Muscle of leg (tissue), 11 donors: Measurements from ENCODE around the gene RPL22L1. TPM values are rescaled to one million over a fixed set of nuclear protein-coding genes. Genes with fewer than 3 reads are reported as not detected.
A peak's percentile ranks its signal among the peaks of the same experiment; 100 is the strongest.
"Not testable (repeated sequence)": the region's sequence is repeated elsewhere in the genome, so short reads cannot be mapped to it uniquely, and the experiment has no call there.

Source experiments
- DNase-seq: peaks from one replicate; pipeline ENCODE4 v3.0.0; 2013
- H3K27ac ChIP-seq: one replicate; pipeline ENCODE4 v1.5.1; 2013; ENCODE audit warnings: mild to moderate bottlenecking, low read length, control low read depth
- H3K27me3 ChIP-seq: one replicate; pipeline ENCODE4 v1.6.1; 2013; ENCODE audit warnings: low read length; ENCODE audit not compliant: control insufficient read depth, insufficient read depth
- H3K36me3 ChIP-seq: one replicate; pipeline ENCODE4 v1.6.1; 2013; ENCODE audit warnings: low read length; ENCODE audit not compliant: control insufficient read depth, insufficient read depth
- H3K4me1 ChIP-seq: one replicate; pipeline ENCODE4 v1.6.1; 2013; ENCODE audit warnings: low read length; ENCODE audit not compliant: control insufficient read depth, insufficient read depth
- H3K4me3 ChIP-seq: one replicate; pipeline ENCODE4 v1.5.1; 2013; ENCODE audit warnings: low read length, control low read depth
- H3K9me3 ChIP-seq: replicated peaks from 2 replicates; pipeline ENCODE4 v1.6.1; 2013; ENCODE audit warnings: low read depth, low read length; ENCODE audit not compliant: control insufficient read depth
- WGBS: methylation state at CpG from one replicate; pipeline ENCODE4 v1.1.5; 2013; ENCODE audit warnings: missing lambda C conversion rate; ENCODE audit not compliant: insufficient coverage; 5-methylcytosine and 5-hydroxymethylcytosine counted together
- polyA plus RNA-seq, 8 donors: library from polyadenylated mRNA; unstranded; fragments of 120-200 nt; gene quantifications; one replicate each; pipeline versions ENCODE4 v1.2.1 to v1.2.3, GENCODE V29; 2013; ENCODE audit warnings: inconsistent platforms in 1 of 8, low replicate concordance in 1 of 8; ENCODE audit not compliant: insufficient read length in 8 of 8, insufficient read depth in 1 of 8
- total RNA-seq: library from RNA; stranded (reverse); fragments of 120-200 nt; gene quantifications from one replicate; pipeline ENCODE4 v1.2.4, GENCODE V29; 2013

Gene RPL22L1
- total and polyA plus RNA-seq, 9 donors: 51.2 to 99.0 (median 60.8) TPM

- Histone ChIP-seq H3K9me3 (no peaks in the 10 kb centered on the region), H3K4me3 (no peak overlapping the region), H3K27me3 (no peaks in the 10 kb centered on the region), H3K36me3 (no peaks in the 10 kb centered on the region), H3K4me1 (no peaks in the 10 kb centered on the region), H3K27ac (no peak overlapping the region)
- 42% methylated on average over 1 of the region's 3 CpGs for WGBS
- DNase-seq: no peak
Measured at GRCh38 chr3:170839518-170840100, 30.4 kb downstream of the RPL22L1 start.

- WGBS: no CpG with 5 or more reads among the region's 4 CpGs
- H3K4me1 ChIP-seq: no peaks in the 10 kb centered on the region
Measured at GRCh38 chr3:170836491-170836890, 33.5 kb downstream of the RPL22L1 start.

GRCh38 chr3:170835336-170835735, 34.7 kb downstream of the RPL22L1 start:
- peak; percentile 85 for DNase-seq
- Histone ChIP-seq H3K27ac (no peak overlapping the region), H3K9me3 (no peaks in the 10 kb centered on the region), H3K36me3 (no peaks in the 10 kb centered on the region), H3K27me3 (peaks cover 2% of the 10 kb centered on the region), H3K4me3 (no peak overlapping the region), H3K4me1 (no peaks in the 10 kb centered on the region)
- 7% methylated on average over 2 of the region's 3 CpGs for WGBS

More at GRCh38 chr3:170836491-170836890, 33.5 kb downstream of the RPL22L1 start:
- no peak for DNase-seq
- H3K27ac ChIP-seq: no peak overlapping the region
- H3K9me3 ChIP-seq: no peaks in the 10 kb centered on the region
- H3K4me3 ChIP-seq: no peak overlapping the region
- H3K27me3 ChIP-seq: peaks cover 2% of the 10 kb centered on the region
- no peaks in the 10 kb centered on the region for H3K36me3 ChIP-seq

- Histone ChIP-seq H3K4me3 (no peak overlapping the region), H3K27ac (no peak overlapping the region), H3K9me3 (no peaks in the 10 kb centered on the region), H3K27me3 (peaks cover 6% of the 10 kb centered on the region), H3K4me1 (no peaks in the 10 kb centered on the region), H3K36me3 (no peaks in the 10 kb centered on the region)
- no CpG with 5 or more reads among the region's 4 CpGs for whole genome bisulfite sequencing
- no peak for DNase-seq
Measured at GRCh38 chr3:170830580-170830979, 39.4 kb downstream of the RPL22L1 start.

GRCh38 chr3:170829546-170830272, 40.3 kb downstream of the RPL22L1 start:
- Histone ChIP-seq H3K4me1 (no peaks in the 10 kb centered on the region), H3K36me3 (no peaks in the 10 kb centered on the region), H3K4me3 (no peak overlapping the region), H3K27ac (no peak overlapping the region), H3K9me3 (no peaks in the 10 kb centered on the region), H3K27me3 (peaks cover 6% of the 10 kb centered on the region)
- DNase-seq: no peak
- 67% methylated on average over 6 of the region's 9 CpGs for WGBS

GRCh38 chr3:170826047-170826446, 43.9 kb downstream of the RPL22L1 start:
- Histone ChIP-seq H3K27me3 (peaks cover 4% of the 10 kb centered on the region), H3K4me3 (no peak overlapping the region), H3K4me1 (no peaks in the 10 kb centered on the region), H3K27ac (no peak overlapping the region), H3K36me3 (no peaks in the 10 kb centered on the region), H3K9me3 (no peaks in the 10 kb centered on the region)
- no peak for DNase-seq
- WGBS: no CpG with 5 or more reads among the region's 2 CpGs

- H3K27ac ChIP-seq, H3K27me3 ChIP-seq, H3K9me3 ChIP-seq, DNase-seq, H3K4me1 ChIP-seq, H3K36me3 ChIP-seq, H3K4me3 ChIP-seq: not testable (repeated sequence)
- no CpG with 5 or more reads among the region's 2 CpGs for WGBS
Measured at GRCh38 chr3:170823562-170823961, 46.4 kb downstream of the RPL22L1 start.

- not testable (repeated sequence) for H3K36me3 ChIP-seq
- H3K4me1 ChIP-seq: peaks cover 22% of the 10 kb centered on the region
- WGBS: no CpG with 5 or more reads among the region's 1 CpG
Measured at GRCh38 chr3:170818325-170818724, 51.7 kb downstream of the RPL22L1 start.

GRCh38 chr3:170817471-170817870, 52.5 kb downstream of the RPL22L1 start:
- not testable (repeated sequence) for H3K27ac ChIP-seq, H3K27me3 ChIP-seq, H3K9me3 ChIP-seq, H3K36me3 ChIP-seq, H3K4me3 ChIP-seq, DNase-seq
- WGBS: 88% methylated on average over 1 of the region's 2 CpGs
- peaks cover 27% of the 10 kb centered on the region for H3K4me1 ChIP-seq

More at GRCh38 chr3:170818325-170818724, 51.7 kb downstream of the RPL22L1 start:
- not testable (repeated sequence) for H3K9me3 ChIP-seq, DNase-seq, H3K27me3 ChIP-seq, H3K4me3 ChIP-seq, H3K27ac ChIP-seq

- H3K27ac ChIP-seq: no peak overlapping the region
- peaks cover 2% of the 10 kb centered on the region for H3K27me3 ChIP-seq
- no peak overlapping the region for H3K4me3 ChIP-seq
- peaks cover 30% of the 10 kb centered on the region for H3K4me1 ChIP-seq
- no peaks in the 10 kb centered on the region for H3K9me3 ChIP-seq
- H3K36me3 ChIP-seq: no peaks in the 10 kb centered on the region
- DNase-seq: no peak
- no CpG with 5 or more reads among the region's 2 CpGs for WGBS
Measured at GRCh38 chr3:170816841-170817240, 53.2 kb downstream of the RPL22L1 start.
